Ramos (cell line): ENCODE data around the gene TPRX1.
"Not testable (repeated sequence)": the region's sequence is repeated elsewhere in the genome, so short reads cannot be mapped to it uniquely, and the experiment has no call there.

ENCODE experiments used
- in situ Hi-C: fragments of 300-500 bp; cut with MboI; formaldehyde crosslinking; loops from one replicate; pipeline ENCODE4 v1.14.3; 2022; ENCODE audit warnings: low sequenced_read_pairs; ENCODE audit not compliant: unreplicated experiment

TPRX1 gene

DNA sequence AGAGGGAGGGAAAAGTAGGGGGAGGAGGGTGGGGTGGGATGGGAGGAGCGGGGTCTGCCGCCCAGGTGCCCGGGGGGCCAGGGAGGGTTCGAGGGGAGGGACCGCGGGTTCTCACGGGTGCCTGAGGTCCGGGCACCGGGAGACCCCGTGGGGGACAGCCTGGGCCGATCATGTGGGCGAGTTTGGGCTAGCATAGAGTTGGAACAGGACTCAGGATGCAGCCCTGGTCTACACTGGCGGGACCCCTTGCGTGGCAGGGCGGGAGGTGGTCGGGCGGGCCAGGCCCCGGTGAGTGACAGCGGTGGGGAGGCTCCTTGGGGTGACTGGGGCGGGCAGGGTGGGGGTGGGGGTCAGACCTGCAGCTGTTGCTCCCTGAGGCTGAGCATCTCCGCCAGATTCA, 1.2 kb downstream of the TPRX1 start:
- in situ Hi-C loops: not testable (repeated sequence)

DNA sequence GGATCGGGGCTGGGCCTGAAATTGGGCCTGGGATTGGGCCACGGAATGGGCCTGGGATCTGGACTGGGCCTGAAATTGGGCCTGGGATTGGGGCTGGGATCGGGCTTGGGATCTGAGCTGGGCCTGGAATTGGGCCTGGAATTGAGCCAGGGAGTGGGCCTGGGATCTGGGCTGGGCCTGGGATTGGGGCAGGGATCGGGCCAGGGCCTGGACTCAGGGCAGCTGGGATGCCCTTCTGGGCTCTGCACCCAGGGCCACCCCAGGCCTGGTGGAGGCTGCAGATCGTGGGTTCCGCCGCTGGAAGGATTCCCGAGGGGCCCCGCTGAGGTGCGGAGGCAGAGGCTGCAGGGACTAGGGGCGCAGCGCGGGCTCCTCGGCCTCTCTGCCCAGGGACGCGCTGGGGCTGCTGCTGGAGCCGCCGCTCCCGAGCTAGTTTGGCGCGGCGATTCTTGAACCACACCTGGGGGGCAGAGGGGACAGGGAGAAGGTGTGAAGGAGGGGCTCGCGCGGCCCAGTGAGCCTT, 1.8 kb downstream of the TPRX1 start:
- in situ Hi-C loops: no loop called here

DNA sequence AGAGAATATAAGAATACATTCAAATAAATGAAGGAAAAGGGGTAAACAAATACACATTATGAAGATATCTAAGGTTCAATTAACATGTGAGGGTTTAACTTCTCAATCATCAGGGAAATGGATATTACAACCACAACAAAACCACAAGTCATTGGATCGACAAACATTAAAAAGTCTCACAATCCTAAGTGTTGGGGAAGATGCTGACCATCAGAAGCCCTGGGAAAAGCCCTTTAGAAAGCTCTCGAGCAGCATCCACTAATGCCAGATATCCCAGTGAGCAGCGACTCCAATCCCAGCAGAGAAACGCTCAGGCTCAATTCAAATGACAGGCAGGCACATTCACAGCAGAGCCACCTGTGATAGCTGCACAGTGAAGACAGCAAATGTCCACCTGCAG, 3.1 kb downstream of the TPRX1 start:
- in situ Hi-C loops: no loop called here

DNA sequence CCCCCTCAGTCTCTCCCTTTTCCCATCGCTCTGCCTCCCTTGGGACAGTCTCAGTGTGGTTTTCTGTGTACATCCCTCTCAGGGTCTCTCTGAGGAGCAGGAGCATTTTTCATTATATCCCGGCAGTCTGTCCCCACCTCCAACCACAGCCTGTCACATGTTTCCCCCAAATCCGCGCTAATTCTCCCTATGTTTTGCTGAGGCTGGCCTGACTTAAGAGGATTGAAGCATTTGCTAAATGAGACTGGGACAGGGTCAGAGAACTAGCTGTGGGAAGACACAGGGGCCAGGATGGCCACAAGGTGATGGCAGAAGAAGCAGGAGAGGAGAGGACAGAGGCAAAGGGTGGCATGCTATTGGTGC, 5.5 kb downstream of the TPRX1 start:
- in situ Hi-C loops: no loop called here

DNA sequence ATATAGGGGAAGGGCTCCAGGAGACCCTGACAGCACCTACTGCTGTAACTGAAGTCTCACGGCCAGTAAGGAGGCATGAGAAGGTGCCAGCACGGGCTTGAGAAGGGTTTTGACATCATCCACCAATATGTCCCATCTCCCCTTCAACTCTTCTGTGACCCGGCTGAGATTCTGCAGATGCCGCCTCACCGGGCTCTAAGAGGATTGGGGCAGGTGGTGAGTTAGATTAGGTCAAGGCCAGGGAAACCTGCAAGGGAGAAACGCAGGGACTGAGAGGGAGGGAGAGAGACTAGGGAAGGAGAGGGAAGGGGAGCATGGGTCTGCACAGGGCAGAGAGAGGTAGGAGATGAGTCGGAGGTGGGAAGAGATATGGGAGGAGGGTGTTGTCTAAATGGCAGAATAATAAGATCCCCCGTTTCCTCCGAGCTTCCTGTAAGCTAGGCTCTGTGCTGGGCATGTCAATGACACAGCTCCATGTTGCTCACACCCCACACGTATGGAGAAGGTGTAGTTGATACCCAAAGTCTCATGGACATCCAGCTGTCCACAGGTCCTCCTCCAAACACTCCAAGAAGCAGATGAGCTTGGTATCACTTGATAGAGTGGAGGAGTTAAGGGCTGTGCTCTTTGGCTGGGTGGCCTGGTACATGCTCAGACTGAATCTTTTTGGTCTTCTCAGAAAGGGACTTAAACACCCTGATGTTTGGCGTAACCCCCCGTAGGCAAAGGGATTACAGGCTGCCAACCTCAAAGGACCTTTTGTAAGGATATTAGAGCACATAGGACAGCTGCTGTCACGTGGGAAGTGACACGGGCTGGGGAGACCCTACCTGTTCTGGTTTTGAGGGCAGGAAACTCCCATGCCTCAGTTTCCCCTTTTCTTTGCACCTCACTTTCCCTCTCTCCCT, 6.1 kb downstream of the TPRX1 start:
- in situ Hi-C loops: no loop called here

DNA sequence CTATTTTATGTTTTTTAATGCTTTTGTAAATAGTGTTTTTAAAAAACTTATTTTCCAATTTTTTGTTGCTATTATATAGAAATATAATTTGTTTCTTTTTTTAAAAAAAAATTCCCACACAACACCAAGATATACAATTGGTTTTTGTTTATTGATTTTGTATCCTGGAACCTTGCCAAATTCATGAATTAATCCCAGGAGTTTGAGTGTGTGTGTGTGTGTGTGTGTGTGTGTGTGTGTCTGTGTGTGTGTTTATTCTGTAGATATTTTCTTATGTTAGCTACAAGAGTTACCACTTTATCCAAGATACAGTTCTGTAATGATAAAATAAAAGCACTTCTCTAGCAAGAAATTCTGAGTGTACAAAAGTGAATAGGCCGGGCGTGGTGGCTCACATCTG, 7.6 kb downstream of the TPRX1 start:
- in situ Hi-C loops: no loop called here

DNA sequence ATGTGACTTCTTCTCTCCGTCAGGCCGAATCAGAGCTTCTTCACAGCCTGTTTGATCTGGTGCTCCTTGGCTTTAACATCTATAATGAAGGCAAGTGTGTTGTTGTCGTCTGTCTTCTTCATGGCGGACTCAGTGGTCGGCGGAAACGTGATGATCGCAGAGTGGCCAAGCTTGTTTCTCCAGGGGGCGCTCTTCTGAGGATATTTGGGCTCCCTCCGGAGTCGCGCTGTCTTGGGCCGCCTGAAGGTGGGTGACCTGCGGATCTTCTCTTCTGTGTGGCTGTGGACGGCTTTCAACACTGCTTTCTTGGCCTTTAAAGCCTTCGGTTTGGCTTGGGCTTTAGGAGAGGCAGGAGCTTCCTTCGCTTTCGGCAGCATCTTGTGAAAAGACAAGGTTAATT, 9.8 kb downstream of the TPRX1 start:
- in situ Hi-C loops: no loop called here

DNA sequence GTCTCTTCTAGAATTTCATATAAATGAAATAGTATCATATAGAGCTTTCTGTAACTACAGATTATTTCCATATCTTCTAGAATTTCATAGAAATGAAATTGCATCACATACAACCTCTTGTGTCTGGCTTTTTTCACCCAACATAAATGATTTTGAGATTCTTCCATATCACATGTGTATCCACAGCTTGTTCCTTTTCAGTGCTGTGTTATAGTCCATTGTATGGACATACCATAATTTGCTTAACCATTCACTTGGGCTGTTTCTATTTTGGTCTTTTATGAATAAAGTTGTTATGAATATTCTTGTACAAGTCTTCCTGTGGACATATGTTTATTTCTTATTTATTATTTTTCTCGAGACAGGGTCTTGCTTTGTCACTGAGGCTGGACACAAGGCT, 11.7 kb downstream of the TPRX1 start:
- in situ Hi-C loops: no loop called here

DNA sequence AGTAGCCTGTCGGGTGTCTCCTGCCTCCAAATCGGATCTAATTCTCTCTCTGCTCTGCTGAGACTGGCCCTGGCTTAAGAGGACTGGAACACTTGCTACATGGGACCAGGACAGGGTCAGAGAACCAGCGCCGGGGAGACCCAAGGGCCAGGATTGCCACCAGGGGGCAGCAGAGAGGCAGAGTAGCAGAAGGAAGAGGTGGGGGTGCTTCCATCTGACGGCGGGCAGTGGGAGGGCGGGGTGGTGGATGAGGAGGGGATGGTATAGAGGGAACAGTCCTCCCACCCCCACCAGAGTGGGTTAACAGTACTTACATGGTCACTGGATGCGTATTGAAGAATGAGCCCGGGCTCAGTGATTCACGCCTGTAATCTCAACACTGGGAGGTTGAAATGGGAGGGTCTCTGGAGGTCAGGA, 13.9 kb downstream of the TPRX1 start:
- in situ Hi-C loops: no loop called here

DNA sequence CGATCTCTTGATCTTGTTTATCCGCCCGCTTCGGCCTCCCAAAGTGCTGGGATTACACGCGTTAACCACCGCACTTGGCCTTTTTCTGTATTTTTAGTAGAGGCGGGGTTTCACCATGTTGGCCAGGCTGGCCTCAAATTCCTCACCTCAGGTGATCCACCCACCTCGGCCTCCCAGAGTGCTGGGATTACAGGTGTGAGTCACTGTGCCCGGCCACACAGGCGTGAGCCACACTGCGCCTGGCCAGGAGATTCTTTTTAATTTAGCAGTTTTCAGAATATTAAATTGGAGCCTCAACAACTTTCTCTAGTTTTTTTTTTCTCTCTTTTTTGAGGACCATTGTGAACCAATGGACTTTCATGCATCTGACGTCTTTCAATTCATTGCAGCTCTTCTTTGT, 14.5 kb downstream of the TPRX1 start:
- in situ Hi-C loops: not testable (repeated sequence)

DNA sequence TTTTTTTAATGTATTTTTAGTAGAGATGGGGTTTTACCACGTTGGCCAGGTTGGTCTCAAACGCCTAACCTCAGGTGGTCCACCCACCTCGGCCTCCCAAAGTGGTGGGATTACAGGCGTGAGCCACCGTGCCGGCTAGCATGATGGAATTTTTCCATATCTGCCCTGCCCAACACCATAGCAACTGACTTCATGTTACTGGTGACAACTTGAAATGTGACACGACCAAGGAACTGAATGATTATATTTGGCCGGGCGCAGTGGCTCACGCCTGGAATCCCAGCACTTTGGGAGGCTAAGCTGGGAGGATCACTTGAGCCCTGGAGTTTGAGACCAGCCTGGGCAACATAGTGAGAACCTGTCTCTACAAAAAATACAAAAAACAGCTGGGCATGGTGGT, 17.0 kb downstream of the TPRX1 start:
- in situ Hi-C loops: not testable (repeated sequence)

DNA sequence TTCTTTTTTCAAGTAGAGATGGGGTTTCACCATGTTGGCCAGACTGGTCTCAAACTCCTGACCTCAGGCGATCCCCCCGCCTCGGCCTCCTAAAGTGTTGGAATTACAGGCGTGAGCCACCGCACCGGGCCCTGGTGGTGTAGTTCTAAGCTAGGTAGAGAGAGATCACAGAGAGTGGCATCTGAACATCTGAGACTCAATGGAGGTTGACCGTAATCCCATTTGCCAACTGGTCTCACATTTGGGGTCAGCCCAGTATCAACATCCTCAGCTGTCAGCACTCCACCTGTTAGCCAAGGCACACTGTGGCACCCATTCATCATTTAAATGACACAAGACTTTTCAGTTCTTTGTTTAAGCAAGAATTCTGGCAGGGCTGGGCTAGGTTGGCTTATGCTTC, 17.8 kb downstream of the TPRX1 start:
- in situ Hi-C loops: no loop called here

DNA sequence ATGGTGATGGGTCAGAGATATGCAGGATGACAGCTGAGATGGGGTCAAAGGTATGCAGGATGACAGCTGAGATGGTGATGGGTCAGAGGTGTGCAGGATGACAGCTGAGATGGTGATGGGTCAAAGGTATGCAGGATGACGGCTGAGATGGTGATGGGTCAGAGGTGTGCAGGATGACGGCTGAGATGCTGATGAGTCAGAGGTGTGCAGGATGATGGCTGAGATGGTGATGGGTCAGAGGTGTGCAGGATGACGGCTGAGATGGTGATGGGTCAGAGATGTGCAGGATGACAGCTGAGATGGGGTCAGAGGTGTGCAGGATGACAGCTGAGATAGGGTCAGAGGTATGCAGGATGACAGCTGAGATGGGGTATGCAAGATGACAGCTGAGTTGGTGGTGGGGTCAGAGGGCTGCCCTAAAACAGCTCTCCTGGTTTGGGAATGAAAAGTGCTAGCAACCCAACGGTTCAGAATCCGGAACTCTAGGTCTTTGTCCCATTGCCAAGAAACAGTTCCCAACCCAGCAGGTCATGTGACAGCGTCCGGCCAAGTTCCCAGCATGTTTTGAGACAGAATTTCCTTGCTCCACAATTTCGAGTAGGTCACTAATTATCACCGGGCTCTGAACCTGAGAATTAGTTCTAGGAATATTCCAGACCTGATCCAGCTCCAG, 22.6 kb downstream of the TPRX1 start:
- in situ Hi-C loops: no loop called here

DNA sequence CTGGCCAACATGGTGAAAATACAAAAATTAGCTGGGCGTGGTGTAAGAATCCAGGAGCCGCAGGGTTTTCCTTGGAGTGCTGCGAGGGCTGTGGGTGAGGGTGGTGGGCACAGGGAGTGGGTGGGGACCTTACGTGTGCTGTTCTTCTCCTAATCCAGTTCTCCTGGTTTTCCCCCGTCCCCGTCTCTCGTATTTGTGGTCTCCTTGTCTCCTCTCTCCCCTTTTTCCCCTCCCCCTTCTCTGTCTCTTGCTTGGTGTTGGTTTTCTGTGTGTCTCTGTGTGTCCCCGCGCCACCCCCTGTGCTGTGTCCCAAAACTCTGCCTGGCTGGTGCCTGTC, 24.2 kb downstream of the TPRX1 start:
- in situ Hi-C loops: no loop called here

DNA sequence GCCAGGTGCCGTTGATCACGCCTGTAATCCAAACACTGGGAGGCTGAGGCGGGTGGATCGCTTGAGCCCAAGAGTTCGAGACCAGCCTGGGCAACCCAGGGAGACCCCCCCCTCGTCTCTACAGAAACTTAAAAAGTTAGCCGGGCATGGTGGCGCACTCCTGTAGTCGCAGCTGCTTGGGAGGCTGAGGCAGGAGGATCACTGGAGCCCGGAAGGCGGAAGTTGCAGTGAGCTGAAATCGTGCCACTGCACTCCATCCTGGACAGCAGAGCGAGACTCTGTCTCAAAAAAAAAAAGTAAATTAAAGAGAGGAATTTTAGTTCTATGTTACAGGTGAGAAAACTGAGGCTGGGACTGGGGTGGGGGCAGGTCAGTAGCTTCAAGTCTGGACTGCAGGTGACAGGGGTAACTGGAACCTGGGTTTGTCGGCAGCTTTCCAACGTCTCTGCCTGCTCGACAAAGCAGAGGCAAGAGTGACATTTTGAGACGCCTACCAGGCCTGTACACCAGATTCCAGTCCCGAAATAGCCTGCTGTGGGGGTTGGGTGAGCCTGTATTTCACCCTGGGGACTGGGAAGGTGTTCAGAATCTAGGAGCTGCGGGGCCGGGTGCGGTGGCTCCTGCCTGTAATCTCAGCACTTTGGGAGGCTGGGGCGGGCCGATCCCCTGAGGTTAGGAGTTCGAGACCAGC, 24.7 kb downstream of the TPRX1 start:
- in situ Hi-C loops: no loop called here

DNA sequence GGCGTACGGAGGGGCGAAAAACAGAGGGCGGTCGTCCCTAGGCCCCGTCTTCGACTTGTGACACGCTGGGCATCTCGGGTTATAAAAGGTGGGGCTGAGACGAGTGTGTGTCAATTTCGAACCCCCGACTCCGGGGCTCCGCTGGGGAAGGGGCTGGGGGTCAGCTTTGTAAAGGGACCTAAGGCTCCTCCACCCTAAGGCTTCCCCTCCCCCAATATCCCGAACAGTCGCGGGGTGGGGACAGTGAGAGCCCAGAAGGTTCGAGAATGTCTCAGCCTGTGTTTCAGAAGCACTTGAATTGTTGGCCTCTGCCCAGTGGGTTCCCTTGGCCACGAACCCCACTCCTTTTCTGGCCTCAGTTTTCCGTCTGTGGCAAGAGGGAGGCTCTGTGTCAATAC, 25.4 kb downstream of the TPRX1 start:
- in situ Hi-C loops: no loop called here

DNA sequence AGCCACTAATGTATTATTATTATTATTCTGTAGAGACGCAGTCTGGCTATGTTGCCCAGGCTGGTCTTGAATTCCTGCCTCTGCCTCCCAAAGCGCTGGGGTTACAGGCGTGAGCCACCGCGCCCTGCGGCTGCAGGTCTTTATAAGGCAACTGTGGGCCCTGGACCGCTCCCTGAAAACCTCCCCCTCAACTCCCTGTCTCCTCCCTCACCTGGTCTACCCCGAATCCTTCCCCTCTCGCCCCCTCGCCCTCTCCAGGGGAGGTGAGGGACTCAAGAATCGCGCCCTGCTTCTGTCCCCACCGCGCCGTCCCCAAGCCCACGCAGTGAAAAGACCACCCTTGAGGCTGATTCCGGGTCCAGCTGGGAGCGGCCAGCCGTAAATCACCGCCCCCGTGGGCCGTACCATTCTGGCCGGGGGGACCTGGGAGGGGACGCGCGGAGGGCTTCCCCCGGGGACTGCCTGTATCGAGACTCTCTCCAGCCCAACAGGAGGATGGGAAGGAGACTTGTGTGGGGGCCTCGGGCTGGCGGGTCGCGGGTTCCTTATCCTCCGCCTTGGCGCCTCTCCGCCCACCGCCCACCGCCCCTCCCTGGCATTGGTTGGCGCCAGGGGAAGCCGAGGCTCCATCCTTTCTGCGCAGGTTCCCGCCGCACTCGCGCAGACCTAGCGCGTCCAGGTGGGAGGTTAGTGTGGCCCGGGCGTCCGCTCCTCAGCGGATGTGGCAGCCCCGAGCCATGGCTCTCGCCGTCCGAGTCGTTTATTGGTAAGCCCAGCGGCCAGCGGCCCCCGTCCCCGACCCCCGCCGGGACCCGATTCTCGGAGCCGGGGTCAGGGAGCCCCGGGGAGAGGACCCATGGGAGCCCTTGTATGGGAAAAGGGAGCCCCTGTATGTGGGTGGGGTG, 26.1 kb downstream of the TPRX1 start, which contains the start of gene SELENOW:
Gene SELENOW, plus strand, starts transcription at position 655 of the 905 bp plus-strand sequence. Its CDS starts 83 bp downstream, at position 738.
- in situ Hi-C loops: no loop called here

DNA sequence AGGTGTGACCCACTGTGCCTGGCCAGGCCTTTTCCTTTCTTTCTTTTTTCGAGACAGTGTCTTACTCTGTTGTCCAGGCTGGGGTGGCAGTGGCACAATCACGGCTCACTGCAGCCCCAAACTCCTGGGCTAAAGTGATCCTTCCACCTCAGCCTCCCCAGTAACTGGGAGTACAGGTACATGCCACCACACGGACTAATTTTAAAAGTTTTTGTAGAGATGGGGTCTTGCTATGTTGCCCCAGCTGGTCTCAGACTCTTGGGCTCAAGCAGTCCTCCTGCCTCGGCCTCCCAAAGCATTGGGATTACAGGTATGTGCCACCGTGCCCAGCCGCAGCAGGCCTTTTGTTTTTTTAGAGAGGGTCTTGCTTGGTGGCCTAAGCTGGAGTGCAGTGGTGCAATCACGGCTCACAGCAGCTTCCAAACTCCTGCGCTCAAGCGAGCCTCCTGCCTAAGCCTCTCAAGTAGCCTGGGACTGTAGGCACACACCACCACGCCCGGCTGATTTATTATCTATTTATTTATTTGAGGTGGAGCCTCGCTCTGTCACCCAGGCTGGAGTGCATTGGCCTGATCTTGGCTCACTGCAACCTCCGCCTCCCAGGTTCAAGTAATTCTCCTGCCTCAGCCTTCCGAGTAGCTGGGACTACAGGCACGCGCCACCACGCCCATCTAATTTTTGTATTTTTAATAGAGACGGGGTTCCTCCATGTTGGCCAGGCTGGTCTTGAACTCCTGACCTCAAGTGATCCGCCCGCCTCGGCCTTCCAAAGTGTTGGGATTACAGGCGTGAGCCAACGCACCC, 26.9 kb downstream of the TPRX1 start:
- in situ Hi-C loops: not testable (repeated sequence)

DNA sequence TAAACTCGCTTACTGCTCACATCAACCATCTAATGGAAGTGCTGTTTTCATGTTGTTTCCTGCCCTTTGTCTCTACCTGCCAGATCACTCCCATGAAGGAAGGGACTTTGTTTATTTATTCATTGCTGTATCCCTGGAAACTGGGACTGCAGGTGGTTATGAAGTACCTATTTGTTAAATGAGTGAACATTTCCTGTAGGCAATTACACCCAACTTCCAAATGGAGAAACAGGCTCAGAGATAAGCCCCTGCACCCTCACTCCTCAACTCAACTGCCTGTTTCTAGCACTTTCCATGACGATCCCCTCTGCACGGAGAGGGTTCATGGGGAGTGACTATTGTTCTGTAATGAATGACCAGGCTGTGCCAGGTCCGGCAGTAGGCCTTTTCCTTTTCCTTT, 27.8 kb downstream of the TPRX1 start:
- in situ Hi-C loops: no loop called here
